Transverse colon (tissue), 4 donors: ENCODE results near the gene ISM2. TPM values are rescaled to one million over a fixed set of nuclear protein-coding genes. Genes with fewer than 3 reads are reported as not detected.

Experiments
- DNase-seq: peaks from one replicate; pipeline ENCODE4 v3.0.0-alpha.2; 2019
- H3K27ac ChIP-seq, 4 donors: fragments of 200-600 bp; sonication (generic); 2 replicates each; pipeline ENCODE4 v1.5.1; 2016 to 2018; ENCODE audit warnings: inconsistent platforms in 4 of 4
- H3K27me3 ChIP-seq: fragments of 200-600 bp; sonication (generic); 2 replicates; pipeline ENCODE4 v1.5.1; 2017; ENCODE audit warnings: inconsistent platforms
- H3K36me3 ChIP-seq, 4 donors: fragments of 200-600 bp; sonication (generic); 2 replicates each; pipeline ENCODE4 v1.5.1; 2017 to 2019; ENCODE audit warnings: inconsistent platforms in 4 of 4
- H3K4me1 ChIP-seq, 4 donors: fragments of 200-600 bp; sonication (generic); 2 replicates each; pipeline ENCODE4 v1.5.1; 2017 to 2020; ENCODE audit warnings: inconsistent platforms in 4 of 4
- H3K4me3 ChIP-seq, 4 donors: fragments of 200-600 bp; sonication (generic); 1 replicate in 1 of 4; 2 replicates in 3 of 4; pipeline versions ENCODE4 v1.5.1 to v1.6.1; 2017 to 2019; ENCODE audit warnings: inconsistent platforms in 4 of 4
- H3K9me3 ChIP-seq, 2 donors: fragments of 200-600 bp; sonication (generic); 2 replicates each; pipeline ENCODE4 v1.5.1; 2017 to 2019; ENCODE audit warnings: inconsistent platforms in 2 of 2
- EP300 ChIP-seq: sonication (generic); formaldehyde crosslinking; IDR thresholded peaks from one replicate; pipeline ENCODE4 v1.6.1; 2017; ENCODE audit warnings: antibody characterized with exemption, low read depth
- POLR2A ChIP-seq: fragments of 450-650 bp; IDR thresholded peaks from one replicate; pipeline ENCODE4 v1.6.1; 2016; ENCODE audit warnings: antibody characterized with exemption, mild to moderate bottlenecking, moderate library complexity
- POLR2AphosphoS5 ChIP-seq, 3 donors: sonication (generic); formaldehyde crosslinking; IDR thresholded peaks; one replicate each; pipeline ENCODE4 v1.6.1; 2016; ENCODE audit warnings: antibody characterized with exemption in 3 of 3
- WGBS, 2 donors: methylation state at CpG; one replicate each; pipeline ENCODE4 v1.1.5; 2018; ENCODE audit warnings: low coverage in 1 of 2; 5-methylcytosine and 5-hydroxymethylcytosine counted together
- in situ Hi-C, 4 donors: fragments of 200-750 bp; cut with MboI; loops; one replicate each; pipeline versions ENCODE4 v1.15.0 to v1.15.1; 2017; ENCODE audit warnings: low sequenced_read_pairs in 3 of 4, low pct_ligation_motif_present in 1 of 4, low pct_unique_long_range_greater_than_20kb in 1 of 4
- intact Hi-C: fragments of 100-400 bp; cut with DNase I; formaldehyde crosslinking; loops from one replicate; pipeline ENCODE4 v1.15.1; 2023; ENCODE audit warnings: low total_unique reads
- total RNA-seq, 4 donors: library from RNA; depleted of rRNA; stranded (reverse); fragments of >200 nt; gene quantifications; one replicate each; pipeline ENCODE4 v1.1.0, GENCODE V29; 2016
- TF ChIP-seq, protein P1 (sequence below), 5 experiments: fragments of 200-600 bp in 3 of 5; fragments of 450-650 bp in 2 of 5; sonication (generic) in 3 of 5; IDR thresholded peaks; 1 replicate in 2 of 5; 2 replicates in 3 of 5; pipeline ENCODE4 v1.5.1; 2016 to 2017; ENCODE audit warnings: antibody characterized with exemption in 5 of 5, inconsistent platforms in 3 of 5, mild to moderate bottlenecking in 2 of 5, moderate library complexity in 1 of 5

Gene ISM2
- total RNA-seq, 4 donors from 2014 or later = 0.27 TPM; not detected in 3

DNA sequence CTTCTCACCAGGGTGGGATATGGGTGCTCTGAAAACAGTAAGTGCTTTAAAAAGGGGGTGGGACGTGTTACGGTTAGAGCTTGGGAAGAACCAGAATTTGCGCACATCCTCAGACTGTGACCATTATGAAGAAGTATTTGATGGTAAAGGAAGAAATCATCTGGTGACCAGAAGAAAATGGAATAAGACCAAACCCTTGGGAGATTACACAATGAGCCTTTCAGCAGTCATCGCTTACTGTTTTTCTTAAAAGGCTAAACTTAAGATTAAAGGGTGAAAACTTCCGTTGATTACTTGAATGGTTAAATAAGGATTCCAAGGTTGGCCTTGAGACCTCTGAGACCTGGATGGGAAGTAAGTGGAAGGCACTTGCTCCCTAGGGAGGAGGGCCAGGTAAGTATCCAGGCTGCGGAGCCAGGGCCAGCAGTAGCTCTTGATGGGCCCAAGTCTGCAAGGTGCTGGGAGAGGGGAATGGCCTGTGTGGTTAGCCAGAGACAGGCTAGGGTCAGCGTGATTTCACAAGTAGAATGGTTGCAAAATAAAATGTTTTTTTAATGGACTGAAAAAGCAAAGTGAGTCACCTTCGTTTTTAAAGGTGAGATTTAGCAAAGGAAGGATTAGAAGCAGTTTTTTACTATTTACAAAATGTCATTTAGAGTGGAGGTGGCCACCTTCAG is 13.0 kb upstream of the ISM2 start:
- Histone ChIP-seq H3K4me1 (no peaks in the 10 kb centered on the region), H3K4me3 (no peak overlapping the region), H3K9me3 (no peaks in the 10 kb centered on the region), H3K36me3 (peaks cover 0 to 27% (median 8%) of the 10 kb centered on the region in 4 donors), H3K27me3 (no peaks in the 10 kb centered on the region), H3K27ac (no peak overlapping the region)
- no peak for DNase-seq
- in situ Hi-C loops = no loop called here
- TF ChIP-seq POLR2A (no peak), POLR2AphosphoS5 (IDR thresholded peaks at IDR 0.05) (no peak), EP300 (no peak)
- TF ChIP-seq, protein P1, sequence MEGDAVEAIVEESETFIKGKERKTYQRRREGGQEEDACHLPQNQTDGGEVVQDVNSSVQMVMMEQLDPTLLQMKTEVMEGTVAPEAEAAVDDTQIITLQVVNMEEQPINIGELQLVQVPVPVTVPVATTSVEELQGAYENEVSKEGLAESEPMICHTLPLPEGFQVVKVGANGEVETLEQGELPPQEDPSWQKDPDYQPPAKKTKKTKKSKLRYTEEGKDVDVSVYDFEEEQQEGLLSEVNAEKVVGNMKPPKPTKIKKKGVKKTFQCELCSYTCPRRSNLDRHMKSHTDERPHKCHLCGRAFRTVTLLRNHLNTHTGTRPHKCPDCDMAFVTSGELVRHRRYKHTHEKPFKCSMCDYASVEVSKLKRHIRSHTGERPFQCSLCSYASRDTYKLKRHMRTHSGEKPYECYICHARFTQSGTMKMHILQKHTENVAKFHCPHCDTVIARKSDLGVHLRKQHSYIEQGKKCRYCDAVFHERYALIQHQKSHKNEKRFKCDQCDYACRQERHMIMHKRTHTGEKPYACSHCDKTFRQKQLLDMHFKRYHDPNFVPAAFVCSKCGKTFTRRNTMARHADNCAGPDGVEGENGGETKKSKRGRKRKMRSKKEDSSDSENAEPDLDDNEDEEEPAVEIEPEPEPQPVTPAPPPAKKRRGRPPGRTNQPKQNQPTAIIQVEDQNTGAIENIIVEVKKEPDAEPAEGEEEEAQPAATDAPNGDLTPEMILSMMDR (IDR thresholded peaks at IDR 0.05) = no peak
- intact Hi-C loops = no loop called here
- WGBS, 2 donors = 92 to 93% methylated on average over 6 to 8 of the region's 8 CpGs

GRCh38 chr14:77509366-77509765 is 10.8 kb upstream of the ISM2 start:
- no peak for DNase-seq
- TF ChIP-seq, protein P1 (IDR thresholded peaks at IDR 0.05) = no peak
- TF ChIP-seq EP300 (no peak), POLR2AphosphoS5 (IDR thresholded peaks at IDR 0.05) (no peak), POLR2A (no peak)
- WGBS, 2 donors = 83 to 84% methylated on average over 4 of the region's 4 CpGs
- Histone ChIP-seq H3K4me3 (no peak overlapping the region), H3K27ac (no peak overlapping the region), H3K9me3 (no peaks in the 10 kb centered on the region), H3K36me3 (peaks cover 0 to 23% (median 6%) of the 10 kb centered on the region in 4 donors), H3K4me1 (no peaks in the 10 kb centered on the region), H3K27me3 (no peaks in the 10 kb centered on the region)
- in situ Hi-C loops = no loop called here
- intact Hi-C loops = no loop called here

DNA sequence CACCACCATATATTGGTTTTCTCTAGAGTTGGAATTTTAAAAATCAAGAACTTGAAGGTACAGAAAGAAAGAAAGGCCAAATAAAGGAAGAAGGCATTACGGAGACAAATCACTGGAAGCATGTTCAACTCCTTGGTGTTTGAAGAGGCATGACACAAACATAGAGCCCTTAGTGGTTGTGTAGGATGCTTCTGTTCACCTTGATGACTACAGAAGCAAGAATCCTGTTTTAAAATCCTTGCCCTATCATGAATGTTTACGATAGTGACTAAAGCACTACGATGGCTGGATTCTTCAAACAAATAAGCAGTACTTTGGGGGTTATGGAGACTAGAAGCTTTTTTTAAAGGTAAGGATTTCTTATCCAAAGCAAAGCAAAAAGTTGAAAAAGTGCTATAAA is 10.3 kb upstream of the ISM2 start:
- DNase-seq = no peak
- Histone ChIP-seq H3K27me3 (no peaks in the 10 kb centered on the region), H3K4me3 (no peak overlapping the region), H3K36me3 (peaks cover 0 to 23% (median 6%) of the 10 kb centered on the region in 4 donors), H3K27ac (no peak overlapping the region), H3K9me3 (no peaks in the 10 kb centered on the region), H3K4me1 (no peaks in the 10 kb centered on the region)
- TF ChIP-seq POLR2A (no peak), EP300 (no peak), POLR2AphosphoS5 (IDR thresholded peaks at IDR 0.05) (no peak)
- TF ChIP-seq, protein P1 (IDR thresholded peaks at IDR 0.05) = no peak
- 92% methylated on average over 3 of the region's 3 CpGs for WGBS, 2 donors
- in situ Hi-C loops = no loop called here
- intact Hi-C loops = no loop called here

DNA sequence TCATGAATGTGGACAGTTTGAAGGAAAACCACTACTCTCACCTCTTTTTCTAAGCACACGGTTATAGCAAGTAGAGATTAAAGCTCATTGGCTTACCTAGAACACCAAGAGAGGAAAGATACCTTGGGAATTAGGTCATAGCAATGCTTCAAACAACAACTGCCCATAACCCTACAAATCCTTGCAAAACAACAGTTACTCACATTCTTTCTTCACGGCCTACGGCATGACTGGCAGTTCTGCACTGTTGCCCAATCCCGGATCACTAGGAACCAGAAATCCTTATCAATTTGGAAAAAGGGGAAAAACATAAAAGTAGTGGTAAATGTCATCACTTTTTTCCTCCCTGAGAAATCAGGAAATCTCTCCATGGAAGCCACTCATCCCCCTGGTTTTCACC is 9.6 kb upstream of the ISM2 start:
- no peaks in the 10 kb centered on the region for H3K4me1 ChIP-seq
- no peak for DNase-seq
- H3K4me3 ChIP-seq = no peak overlapping the region
- H3K27me3 ChIP-seq = no peaks in the 10 kb centered on the region
- TF ChIP-seq EP300 (no peak), POLR2AphosphoS5 (IDR thresholded peaks at IDR 0.05) (no peak), POLR2A (no peak)
- TF ChIP-seq, protein P1 (IDR thresholded peaks at IDR 0.05) = no peak
- H3K27ac ChIP-seq = no peak overlapping the region
- WGBS, 2 donors = 95 to 100% methylated on average over 4 of the region's 4 CpGs
- H3K36me3 ChIP-seq = peaks cover 0 to 23% (median 6%) of the 10 kb centered on the region in 4 donors
- in situ Hi-C loops = no loop called here
- intact Hi-C loops = no loop called here
- H3K9me3 ChIP-seq = no peaks in the 10 kb centered on the region
